Peyer's patch (tissue), 4 donors: ENCODE data around the gene GINS2. TPM values are rescaled to one million over a fixed set of nuclear protein-coding genes. Genes with fewer than 3 reads are reported as not detected.

Source experiments
- DNase-seq, 3 donors: peaks; one replicate each; pipeline ENCODE4 v3.0.0-alpha.2; 2017 to 2019
- H3K27ac ChIP-seq, 4 donors: fragments of 200-600 bp; sonication (generic); one replicate each; pipeline ENCODE4 v1.5.1; 2016 to 2019
- H3K27me3 ChIP-seq, 2 donors: fragments of 200-600 bp; sonication (generic); one replicate each; pipeline ENCODE4 v1.5.1; 2019
- H3K36me3 ChIP-seq, 3 donors: fragments of 200-600 bp; sonication (generic); one replicate each; pipeline ENCODE4 v1.5.1; 2016 to 2019
- H3K4me1 ChIP-seq, 4 donors: fragments of 200-600 bp; sonication (generic); one replicate each; pipeline ENCODE4 v1.5.1; 2016 to 2019
- H3K4me3 ChIP-seq, 4 donors: fragments of 200-600 bp; sonication (generic); 1 replicate in 3 of 4; 2 replicates in 1 of 4; pipeline ENCODE4 v1.5.1; 2016 to 2019; ENCODE audit warnings: mild to moderate bottlenecking in 1 of 4
- H3K9me3 ChIP-seq, 4 donors: fragments of 200-600 bp; sonication (generic); one replicate each; pipeline ENCODE4 v1.5.1; 2016 to 2019; ENCODE audit warnings: mild to moderate bottlenecking in 1 of 4
- POLR2A ChIP-seq, 2 donors: fragments of 450-650 bp; IDR thresholded peaks; one replicate each; pipeline ENCODE4 v1.5.1; 2017; ENCODE audit warnings: antibody characterized with exemption in 2 of 2, mild to moderate bottlenecking in 2 of 2, moderate library complexity in 2 of 2
- total RNA-seq, 4 donors: library from RNA; depleted of rRNA; stranded (reverse); fragments of >200 nt; gene quantifications; one replicate each; pipeline ENCODE4 v1.1.0, GENCODE V29; 2016
- TF ChIP-seq, protein P1 (sequence below), 6 experiments: fragments of 450-650 bp in 4 of 6; fragments of 200-600 bp in 2 of 6; sonication (generic) in 1 of 6; IDR thresholded peaks; one replicate each; pipeline ENCODE4 v1.5.1; 2017 to 2019; ENCODE audit warnings: antibody characterized with exemption in 6 of 6, mild to moderate bottlenecking in 3 of 6, moderate library complexity in 1 of 6

Gene GINS2
- total RNA-seq, 4 donors from 2014 or later, result 2.9 to 10.7 (median 5.2) TPM

DNA sequence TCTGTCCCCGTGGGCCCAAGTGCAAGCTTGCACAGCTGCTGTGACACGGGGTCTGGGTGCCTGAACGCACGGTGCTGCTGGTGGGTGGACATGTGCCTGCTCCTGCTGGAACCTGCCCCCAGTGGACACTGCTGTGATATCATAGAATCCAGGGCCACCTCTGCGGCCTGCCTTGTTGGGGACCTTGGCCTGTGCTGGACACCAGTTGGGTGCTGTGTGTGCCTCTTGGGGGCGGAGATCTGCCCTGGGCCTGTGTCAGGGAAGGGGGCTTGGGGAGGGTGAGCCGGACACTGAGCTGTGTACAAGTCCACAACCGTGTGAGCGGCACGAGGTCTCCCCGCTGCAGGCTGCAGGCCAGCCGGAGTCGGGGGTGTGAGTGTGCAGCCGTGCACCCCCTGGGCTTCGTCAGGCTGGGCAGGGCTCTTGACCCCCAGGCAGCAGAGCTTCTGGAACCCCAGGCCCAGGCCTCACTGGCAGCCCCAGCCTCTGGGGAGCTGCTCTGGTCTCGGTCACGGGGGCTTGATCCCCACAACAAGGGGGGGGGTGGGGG, 42.3 kb downstream of the GINS2 start:
- DNase-seq, result no peak
- TF ChIP-seq, protein P1, sequence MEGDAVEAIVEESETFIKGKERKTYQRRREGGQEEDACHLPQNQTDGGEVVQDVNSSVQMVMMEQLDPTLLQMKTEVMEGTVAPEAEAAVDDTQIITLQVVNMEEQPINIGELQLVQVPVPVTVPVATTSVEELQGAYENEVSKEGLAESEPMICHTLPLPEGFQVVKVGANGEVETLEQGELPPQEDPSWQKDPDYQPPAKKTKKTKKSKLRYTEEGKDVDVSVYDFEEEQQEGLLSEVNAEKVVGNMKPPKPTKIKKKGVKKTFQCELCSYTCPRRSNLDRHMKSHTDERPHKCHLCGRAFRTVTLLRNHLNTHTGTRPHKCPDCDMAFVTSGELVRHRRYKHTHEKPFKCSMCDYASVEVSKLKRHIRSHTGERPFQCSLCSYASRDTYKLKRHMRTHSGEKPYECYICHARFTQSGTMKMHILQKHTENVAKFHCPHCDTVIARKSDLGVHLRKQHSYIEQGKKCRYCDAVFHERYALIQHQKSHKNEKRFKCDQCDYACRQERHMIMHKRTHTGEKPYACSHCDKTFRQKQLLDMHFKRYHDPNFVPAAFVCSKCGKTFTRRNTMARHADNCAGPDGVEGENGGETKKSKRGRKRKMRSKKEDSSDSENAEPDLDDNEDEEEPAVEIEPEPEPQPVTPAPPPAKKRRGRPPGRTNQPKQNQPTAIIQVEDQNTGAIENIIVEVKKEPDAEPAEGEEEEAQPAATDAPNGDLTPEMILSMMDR (IDR thresholded peaks at IDR 0.05), result no peak
- TF ChIP-seq POLR2A (IDR thresholded peaks at IDR 0.05), result no peak
- H3K4me3 ChIP-seq, result no peak overlapping the region
- H3K36me3 ChIP-seq, result peaks cover 0 to 23% (median 0%) of the 10 kb centered on the region in 3 donors
- no peaks in the 10 kb centered on the region for H3K27me3 ChIP-seq
- no peaks in the 10 kb centered on the region for H3K9me3 ChIP-seq
- no peak overlapping the region for H3K27ac ChIP-seq
- H3K4me1 ChIP-seq, result peaks cover 0 to 40% (median 0%) of the 10 kb centered on the region in 4 donors

DNA sequence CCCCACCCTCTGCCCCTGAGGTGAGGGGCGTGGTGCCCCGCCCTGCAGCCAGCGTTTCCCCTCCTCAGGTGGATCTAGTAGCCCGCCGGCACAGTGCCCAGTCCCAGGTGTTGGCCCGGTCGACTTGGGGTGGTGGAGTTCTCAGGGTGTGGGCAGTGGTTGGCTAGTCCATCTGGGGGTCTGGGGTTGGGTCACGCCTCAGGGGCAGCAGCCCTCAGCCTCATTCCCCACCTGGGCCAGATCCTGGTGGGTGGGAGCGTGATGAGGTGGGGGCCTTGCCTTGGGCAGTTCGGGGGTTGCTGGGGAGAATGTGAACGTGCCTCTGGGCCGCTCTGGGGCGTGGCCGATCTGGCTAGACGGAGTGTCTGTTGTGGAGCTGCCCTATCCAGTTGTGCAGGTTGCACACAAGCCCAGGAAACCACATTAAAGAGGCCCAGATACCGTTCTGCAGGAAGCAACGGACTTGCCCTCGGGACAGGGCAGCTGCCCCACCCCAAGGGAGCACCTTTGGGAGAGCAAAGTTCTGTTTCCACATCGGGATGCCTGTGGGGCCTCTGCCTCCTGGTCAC, 43.6 kb downstream of the GINS2 start:
- no peak overlapping the region for H3K4me3 ChIP-seq
- no peak for DNase-seq

DNA sequence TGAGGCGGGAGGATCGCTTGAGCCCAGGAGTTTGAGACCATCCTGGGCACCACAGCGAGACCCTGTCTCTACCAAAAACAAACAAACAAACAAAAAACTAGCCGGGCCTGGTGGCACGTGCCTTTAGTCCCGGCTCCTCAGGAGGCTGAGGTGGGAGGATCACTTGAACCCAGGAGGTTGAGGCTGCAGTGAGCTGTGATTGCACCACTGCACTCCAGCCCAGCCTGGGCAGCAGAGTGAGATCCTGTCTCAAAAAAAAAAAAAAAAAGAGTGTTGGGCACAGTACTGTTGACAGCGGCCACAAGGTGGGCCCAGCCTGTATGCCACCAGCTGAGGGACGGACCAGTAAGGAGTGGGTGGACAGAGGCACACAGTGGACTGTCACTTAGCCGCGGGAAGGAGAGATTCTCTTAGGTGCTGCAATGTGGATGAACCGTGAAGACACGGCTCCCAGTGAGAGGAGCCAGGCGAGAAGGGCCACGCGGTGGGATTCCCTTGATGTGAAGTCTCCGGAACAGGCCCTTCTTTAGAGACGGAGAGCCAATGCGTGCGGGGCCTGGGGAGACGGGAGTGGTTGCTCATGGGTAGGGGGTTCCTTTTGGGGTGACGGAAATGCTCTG, 44.6 kb downstream of the GINS2 start:
- no peaks in the 10 kb centered on the region for H3K27me3 ChIP-seq
- no peak overlapping the region for H3K4me3 ChIP-seq
- TF ChIP-seq, protein P1 (IDR thresholded peaks at IDR 0.05), result no peak
- no peak for TF ChIP-seq POLR2A (IDR thresholded peaks at IDR 0.05)
- H3K36me3 ChIP-seq, result peaks cover 0 to 9% (median 0%) of the 10 kb centered on the region in 3 donors
- no peak overlapping the region for H3K27ac ChIP-seq
- DNase-seq, result no peak
- peaks cover 0 to 36% (median 0%) of the 10 kb centered on the region in 4 donors for H3K4me1 ChIP-seq
- no peaks in the 10 kb centered on the region for H3K9me3 ChIP-seq

More for the DNA sequence above, 43.6 kb downstream of the GINS2 start:
- no peak overlapping the region for H3K27ac ChIP-seq
- TF ChIP-seq, protein P1 (IDR thresholded peaks at IDR 0.05), result no peak
- no peak for TF ChIP-seq POLR2A (IDR thresholded peaks at IDR 0.05)
- H3K9me3 ChIP-seq, result no peaks in the 10 kb centered on the region
- peaks cover 0 to 18% (median 0%) of the 10 kb centered on the region in 3 donors for H3K36me3 ChIP-seq
- peaks cover 0 to 36% (median 0%) of the 10 kb centered on the region in 4 donors for H3K4me1 ChIP-seq
- H3K27me3 ChIP-seq, result no peaks in the 10 kb centered on the region

DNA sequence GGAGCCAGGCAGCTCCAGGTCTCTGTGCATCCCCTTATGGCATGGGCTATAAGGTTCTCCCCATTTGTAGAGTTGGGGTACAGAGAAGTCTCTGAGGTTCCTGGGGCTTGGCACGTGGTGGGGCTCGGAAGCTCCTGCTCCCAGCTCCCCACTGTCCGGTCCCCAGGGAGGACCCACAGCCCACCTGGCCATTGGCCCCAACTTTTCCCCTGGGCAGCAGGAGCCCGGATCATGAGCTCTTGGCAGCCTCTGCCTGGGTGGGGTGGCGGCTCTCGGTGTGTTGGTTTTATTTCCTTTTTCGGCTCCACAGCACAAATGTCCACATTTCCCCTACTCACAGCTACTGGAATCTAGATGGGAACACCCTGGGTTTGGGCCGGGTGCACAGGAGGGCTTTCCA, 45.1 kb downstream of the GINS2 start:
- H3K4me3 ChIP-seq, result no peak overlapping the region
- H3K27me3 ChIP-seq, result no peaks in the 10 kb centered on the region
- no peak for DNase-seq
- peaks cover 0 to 36% (median 0%) of the 10 kb centered on the region in 4 donors for H3K4me1 ChIP-seq
- H3K9me3 ChIP-seq, result no peaks in the 10 kb centered on the region
- TF ChIP-seq, protein P1 (IDR thresholded peaks at IDR 0.05), result no peak
- no peak for TF ChIP-seq POLR2A (IDR thresholded peaks at IDR 0.05)
- no peak overlapping the region for H3K27ac ChIP-seq
- peaks cover 0 to 3% (median 0%) of the 10 kb centered on the region in 3 donors for H3K36me3 ChIP-seq

DNA sequence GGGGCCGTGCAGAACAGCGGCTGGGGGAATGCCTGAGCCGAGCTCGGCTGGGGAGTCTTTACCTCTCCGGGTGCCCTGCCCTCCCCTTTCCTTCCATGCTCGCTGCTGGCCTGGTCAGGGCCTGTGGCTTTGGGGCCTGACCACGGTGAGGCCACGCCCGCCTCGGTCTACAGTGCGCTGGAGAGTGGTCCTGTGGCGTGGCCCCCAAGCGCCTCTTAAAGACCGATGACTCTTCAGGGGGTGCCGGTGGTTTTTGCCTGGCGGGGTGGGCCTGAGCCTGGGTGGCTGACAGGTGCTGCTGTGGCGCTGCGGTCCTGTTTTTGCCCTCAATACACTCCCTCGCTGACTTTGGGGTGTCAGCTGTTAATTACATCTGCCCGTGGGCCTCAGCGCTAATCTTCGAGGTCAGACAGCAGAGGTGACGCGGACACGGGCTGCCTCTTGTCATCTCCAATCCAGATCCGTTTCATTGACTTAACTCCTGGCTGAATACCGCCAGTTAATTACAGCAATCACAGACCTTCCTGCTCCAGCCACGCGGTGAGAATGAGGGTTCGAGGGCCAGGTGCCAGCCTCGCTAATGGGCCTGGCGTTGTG, 45.9 kb downstream of the GINS2 start:
- Histone ChIP-seq H3K27me3 (no peaks in the 10 kb centered on the region), H3K9me3 (no peaks in the 10 kb centered on the region), H3K4me1 (peaks cover 0 to 36% (median 0%) of the 10 kb centered on the region in 4 donors), H3K27ac (no peak overlapping the region), H3K36me3 (no peaks in the 10 kb centered on the region), H3K4me3 (no peak overlapping the region)
- no peak for TF ChIP-seq POLR2A (IDR thresholded peaks at IDR 0.05)
- TF ChIP-seq, protein P1 (IDR thresholded peaks at IDR 0.05), result no peak
- no peak for DNase-seq
